IMR-90 (cell line): ENCODE measurements around the gene SBK3.

Experiments
- CEBPB ChIP-seq: IDR thresholded peaks from 2 replicates; pipeline ENCODE4 v1.6.1; 2012; ENCODE audit warnings: low read depth, low read length, improper control_type of control experiment
- MXI1 ChIP-seq: IDR thresholded peaks from 2 replicates; pipeline ENCODE4 v1.6.1; 2012; ENCODE audit warnings: low read depth, mild to moderate bottlenecking, low read length, moderate library complexity, borderline replicate concordance
- POLR2A ChIP-seq: IDR thresholded peaks from 2 replicates; pipeline ENCODE4 v1.6.1; 2012; ENCODE audit warnings: mild to moderate bottlenecking, low read depth, low read length
- RAD21 ChIP-seq: IDR thresholded peaks from 2 replicates; pipeline ENCODE4 v1.6.1; 2012; ENCODE audit warnings: low read length, improper control_type of control experiment
- RCOR1 ChIP-seq: IDR thresholded peaks from 2 replicates; pipeline ENCODE4 v1.6.1; 2012; ENCODE audit warnings: mild to moderate bottlenecking, low read length, improper control_type of control experiment; ENCODE audit not compliant: insufficient replicate concordance
- SMC3 ChIP-seq: fragments of 150-350 bp; IDR thresholded peaks from 2 replicates; pipeline ENCODE4 v1.6.1; 2016; ENCODE audit warnings: low read depth, mild to moderate bottlenecking, antibody characterized with exemption, low read length, moderate library complexity
- TF ChIP-seq, protein P1 (sequence below): conservative IDR thresholded peaks from 2 replicates; pipeline ENCODE4 v1.5.1; 2012; ENCODE audit warnings: mild to moderate bottlenecking, low read depth, low read length, improper control_type of control experiment
- TF ChIP-seq, protein P2 (sequence below): fragments of 150-350 bp; IDR thresholded peaks from 2 replicates; pipeline ENCODE4 v1.6.1; 2017; ENCODE audit warnings: mild to moderate bottlenecking, antibody characterized with exemption, low read length, low read depth

DNA sequence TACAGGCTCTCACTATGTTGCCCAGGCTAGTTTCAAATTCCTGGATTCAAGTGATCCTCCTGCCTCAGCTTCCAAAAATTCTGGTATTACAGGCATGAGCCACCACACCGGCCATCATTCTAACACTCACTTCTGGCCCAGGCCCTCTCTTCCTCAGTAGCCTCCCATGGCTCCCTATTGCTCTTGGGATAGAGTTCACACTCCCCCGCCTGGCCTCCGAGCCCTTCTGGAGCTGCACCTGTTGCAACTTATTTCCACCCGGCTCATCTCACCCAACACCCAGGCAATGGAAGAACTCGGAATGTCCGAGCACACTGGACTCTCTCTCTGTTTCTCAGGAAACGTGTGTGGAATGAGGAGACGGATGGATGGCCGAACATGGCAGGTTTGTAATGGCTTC, 9.0 kb upstream of the SBK3 start:
- TF ChIP-seq, protein P1, sequence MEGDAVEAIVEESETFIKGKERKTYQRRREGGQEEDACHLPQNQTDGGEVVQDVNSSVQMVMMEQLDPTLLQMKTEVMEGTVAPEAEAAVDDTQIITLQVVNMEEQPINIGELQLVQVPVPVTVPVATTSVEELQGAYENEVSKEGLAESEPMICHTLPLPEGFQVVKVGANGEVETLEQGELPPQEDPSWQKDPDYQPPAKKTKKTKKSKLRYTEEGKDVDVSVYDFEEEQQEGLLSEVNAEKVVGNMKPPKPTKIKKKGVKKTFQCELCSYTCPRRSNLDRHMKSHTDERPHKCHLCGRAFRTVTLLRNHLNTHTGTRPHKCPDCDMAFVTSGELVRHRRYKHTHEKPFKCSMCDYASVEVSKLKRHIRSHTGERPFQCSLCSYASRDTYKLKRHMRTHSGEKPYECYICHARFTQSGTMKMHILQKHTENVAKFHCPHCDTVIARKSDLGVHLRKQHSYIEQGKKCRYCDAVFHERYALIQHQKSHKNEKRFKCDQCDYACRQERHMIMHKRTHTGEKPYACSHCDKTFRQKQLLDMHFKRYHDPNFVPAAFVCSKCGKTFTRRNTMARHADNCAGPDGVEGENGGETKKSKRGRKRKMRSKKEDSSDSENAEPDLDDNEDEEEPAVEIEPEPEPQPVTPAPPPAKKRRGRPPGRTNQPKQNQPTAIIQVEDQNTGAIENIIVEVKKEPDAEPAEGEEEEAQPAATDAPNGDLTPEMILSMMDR: no peak
- no peak for TF ChIP-seq CEBPB
- no peak for TF ChIP-seq RAD21
- no peak for TF ChIP-seq RCOR1
- TF ChIP-seq POLR2A: no peak
- TF ChIP-seq SMC3: no peak
- TF ChIP-seq, protein P2, sequence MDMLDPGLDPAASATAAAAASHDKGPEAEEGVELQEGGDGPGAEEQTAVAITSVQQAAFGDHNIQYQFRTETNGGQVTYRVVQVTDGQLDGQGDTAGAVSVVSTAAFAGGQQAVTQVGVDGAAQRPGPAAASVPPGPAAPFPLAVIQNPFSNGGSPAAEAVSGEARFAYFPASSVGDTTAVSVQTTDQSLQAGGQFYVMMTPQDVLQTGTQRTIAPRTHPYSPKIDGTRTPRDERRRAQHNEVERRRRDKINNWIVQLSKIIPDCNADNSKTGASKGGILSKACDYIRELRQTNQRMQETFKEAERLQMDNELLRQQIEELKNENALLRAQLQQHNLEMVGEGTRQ: no peak
- no peak for TF ChIP-seq MXI1
